Measurements from ENCODE around the gene CSDE1.
"Not testable (repeated sequence)": the region's sequence is repeated elsewhere in the genome, so short reads cannot be mapped to it uniquely, and the experiment has no call there.

Gene CSDE1

DNA sequence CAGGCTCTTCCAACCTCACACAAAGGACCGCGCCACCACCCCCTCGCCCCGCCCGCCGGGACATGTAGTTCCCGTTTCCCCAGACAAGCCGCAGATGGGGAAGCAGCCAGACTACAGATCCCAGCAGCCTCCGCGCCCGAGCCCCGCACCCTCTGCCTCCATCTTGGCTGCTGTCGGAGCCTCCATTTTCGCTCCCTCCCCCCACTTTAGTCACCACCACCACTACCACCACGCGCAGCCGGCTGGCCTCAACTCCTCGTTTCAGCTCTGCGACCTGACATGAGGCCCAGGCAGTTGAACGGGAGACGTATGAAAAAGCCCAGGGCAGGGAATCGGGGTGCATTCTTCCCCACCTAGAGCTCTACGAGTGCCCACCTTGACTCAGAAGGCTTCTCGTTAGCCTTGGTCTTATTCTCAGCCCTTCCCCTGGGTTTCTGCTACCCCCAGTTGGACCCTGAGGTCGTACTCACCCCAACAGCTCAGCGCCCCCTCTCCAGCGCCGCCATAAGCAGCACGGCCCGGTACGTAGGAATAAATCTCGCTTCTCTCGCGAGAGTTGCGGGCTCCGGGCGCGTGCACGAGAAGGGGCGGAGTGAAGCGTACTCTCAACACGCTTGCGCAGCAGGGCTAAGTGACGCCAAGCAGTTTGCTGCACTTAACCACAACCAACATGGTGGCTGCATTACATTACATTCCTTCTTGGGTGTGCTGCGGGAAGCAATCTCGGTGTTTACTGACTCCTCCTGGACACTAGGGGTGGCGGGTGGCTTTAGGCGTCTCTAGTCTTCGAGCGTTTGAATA, at the start of gene CSDE1:
TSS of gene CSDE1 (minus strand) at position 530 of the 801 bp plus-strand sequence. CDS start 18,094 bp downstream, outside the sequence.
- peak; percentile 97 for DNase-seq (ENCODE audit: low read depth, low spot score)
- peak within 1 kb of the TSS; percentile 95 for H3K27ac ChIP-seq

- DNase-seq (ENCODE audit: low read depth, low spot score); H3K27ac ChIP-seq: not testable (repeated sequence)
These were observed 46.7 kb upstream of the CSDE1 start for GRCh38 chr1:114804449-114804848.

- peak; percentile 98 for DNase-seq (ENCODE audit: low read depth, low spot score)
- H3K27ac ChIP-seq, result peak overlapping the region; percentile 93
These were observed 45.2 kb upstream of the CSDE1 start for GRCh38 chr1:114803001-114803400.

DNA sequence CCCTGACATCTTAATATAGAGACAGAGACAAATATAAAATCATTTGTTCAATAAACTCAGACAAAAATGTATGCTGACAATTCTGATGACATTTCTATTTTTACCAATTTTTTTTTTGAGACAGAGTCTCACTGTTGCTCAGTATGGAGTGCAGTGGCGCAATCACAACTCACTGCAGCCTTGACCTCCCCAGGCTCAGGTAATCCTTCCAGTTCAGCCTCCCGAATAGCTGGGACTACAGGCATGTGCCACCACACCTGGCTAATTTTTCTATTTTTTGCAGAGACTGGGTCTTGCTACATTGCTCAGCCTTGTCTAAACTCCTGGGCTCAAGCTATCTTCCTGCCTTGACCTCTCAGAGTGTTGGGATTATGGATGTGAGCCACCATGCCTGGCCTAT, 36.3 kb upstream of the CSDE1 start:
- H3K27ac ChIP-seq, result no peak overlapping the region
- no peak for DNase-seq (ENCODE audit: low read depth, low spot score)

GRCh38 chr1:114790581-114790980, 32.8 kb upstream of the CSDE1 start:
- H3K27ac ChIP-seq; DNase-seq (ENCODE audit: low read depth, low spot score): not testable (repeated sequence)

- not testable (repeated sequence) for DNase-seq (ENCODE audit: low read depth, low spot score); H3K27ac ChIP-seq
These were observed 28.7 kb upstream of the CSDE1 start for GRCh38 chr1:114786440-114786839.

GRCh38 chr1:114782476-114782875, 24.7 kb upstream of the CSDE1 start:
- H3K27ac ChIP-seq, result no peak overlapping the region
- no peak for DNase-seq (ENCODE audit: low read depth, low spot score)

- peak within 1 kb of the TSS; percentile 88 for H3K27ac ChIP-seq
- peak; percentile 70 for DNase-seq (ENCODE audit: low read depth, low spot score)
These were observed 22.8 kb upstream of the CSDE1 start, which contains the start of gene SIKE1 for GRCh38 chr1:114780344-114781226. TSS of gene SIKE1 (minus strand) at chr1:114780685. CDS start at chr1:114780607, 78 bp downstream.

GRCh38 chr1:114779722-114780121, 21.9 kb upstream of the CSDE1 start:
- DNase-seq (ENCODE audit: low read depth, low spot score), result no peak
- H3K27ac ChIP-seq, result peak overlapping the region; percentile 88

DNA sequence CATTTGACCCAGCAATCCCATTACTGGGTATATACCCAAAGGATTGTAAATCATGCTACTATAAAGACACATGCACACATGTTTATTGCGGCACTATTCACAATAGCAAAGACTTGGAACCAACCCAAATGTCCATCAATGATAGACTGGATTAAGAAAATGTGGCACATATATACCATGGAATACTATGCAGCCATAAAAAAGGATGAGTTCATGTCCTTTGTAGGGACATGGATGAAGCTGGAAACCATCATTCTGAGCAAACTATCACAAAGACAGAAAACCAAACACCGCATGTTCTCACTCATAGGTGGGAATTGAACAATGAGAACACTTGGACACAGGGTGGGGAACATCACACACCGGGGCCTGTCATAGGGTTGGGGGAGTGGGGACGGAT, 18.9 kb upstream of the CSDE1 start:
- not testable (repeated sequence) for DNase-seq (ENCODE audit: low read depth, low spot score); H3K27ac ChIP-seq

DNA sequence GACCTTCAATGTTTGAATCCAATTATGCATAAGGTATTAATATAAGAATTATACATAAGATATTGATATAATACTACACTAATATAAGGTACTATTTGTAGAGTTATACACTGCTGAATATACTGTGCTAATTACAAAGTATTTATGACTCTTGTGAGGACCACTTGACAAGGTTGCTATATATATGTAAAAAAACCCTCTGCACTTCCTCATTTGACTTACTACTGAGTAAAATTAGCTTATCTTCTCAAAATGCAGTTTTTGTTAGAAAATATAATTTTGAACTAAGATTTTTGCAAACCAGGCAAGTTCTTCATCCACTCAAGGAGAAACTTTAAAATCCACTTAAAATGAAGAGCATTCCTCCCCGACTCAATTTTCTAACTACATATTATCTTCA, 14.2 kb upstream of the CSDE1 start:
- no peak for DNase-seq (ENCODE audit: low read depth, low spot score)
- H3K27ac ChIP-seq, result no peak overlapping the region

DNA sequence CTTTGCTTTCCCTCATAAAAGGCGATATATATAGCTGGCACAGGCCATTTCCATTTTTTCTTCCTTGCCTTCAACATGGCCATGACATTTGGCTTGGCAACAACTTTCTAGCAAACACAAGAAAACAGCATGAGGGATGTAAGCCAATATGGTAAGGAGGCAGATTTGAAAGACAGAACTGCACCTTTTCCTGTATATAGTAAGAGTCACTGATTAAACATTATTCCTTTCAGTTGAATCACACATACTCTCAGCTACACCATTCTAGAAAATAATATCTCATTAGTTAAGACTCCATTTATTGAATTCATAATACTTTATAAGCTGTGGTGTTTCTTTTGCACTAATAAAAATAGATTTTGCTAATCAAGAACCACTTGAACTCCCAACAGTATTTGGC, 13.2 kb upstream of the CSDE1 start:
- no peak for DNase-seq (ENCODE audit: low read depth, low spot score)
- H3K27ac ChIP-seq, result peak overlapping the region; percentile 4

GRCh38 chr1:114764689-114765088, 6.9 kb upstream of the CSDE1 start:
- no peak for DNase-seq (ENCODE audit: low read depth, low spot score)
- H3K27ac ChIP-seq, result no peak overlapping the region

- peak overlapping the region; percentile 95 for H3K27ac ChIP-seq
- DNase-seq (ENCODE audit: low read depth, low spot score), result peak; percentile 56
These were observed 560 bp upstream of the CSDE1 start for GRCh38 chr1:114758256-114758832.

- no peak for DNase-seq (ENCODE audit: low read depth, low spot score)
- H3K27ac ChIP-seq, result peak overlapping the region; percentile 95
These were observed 782 bp downstream of the CSDE1 start for GRCh38 chr1:114756949-114757454.

DNA sequence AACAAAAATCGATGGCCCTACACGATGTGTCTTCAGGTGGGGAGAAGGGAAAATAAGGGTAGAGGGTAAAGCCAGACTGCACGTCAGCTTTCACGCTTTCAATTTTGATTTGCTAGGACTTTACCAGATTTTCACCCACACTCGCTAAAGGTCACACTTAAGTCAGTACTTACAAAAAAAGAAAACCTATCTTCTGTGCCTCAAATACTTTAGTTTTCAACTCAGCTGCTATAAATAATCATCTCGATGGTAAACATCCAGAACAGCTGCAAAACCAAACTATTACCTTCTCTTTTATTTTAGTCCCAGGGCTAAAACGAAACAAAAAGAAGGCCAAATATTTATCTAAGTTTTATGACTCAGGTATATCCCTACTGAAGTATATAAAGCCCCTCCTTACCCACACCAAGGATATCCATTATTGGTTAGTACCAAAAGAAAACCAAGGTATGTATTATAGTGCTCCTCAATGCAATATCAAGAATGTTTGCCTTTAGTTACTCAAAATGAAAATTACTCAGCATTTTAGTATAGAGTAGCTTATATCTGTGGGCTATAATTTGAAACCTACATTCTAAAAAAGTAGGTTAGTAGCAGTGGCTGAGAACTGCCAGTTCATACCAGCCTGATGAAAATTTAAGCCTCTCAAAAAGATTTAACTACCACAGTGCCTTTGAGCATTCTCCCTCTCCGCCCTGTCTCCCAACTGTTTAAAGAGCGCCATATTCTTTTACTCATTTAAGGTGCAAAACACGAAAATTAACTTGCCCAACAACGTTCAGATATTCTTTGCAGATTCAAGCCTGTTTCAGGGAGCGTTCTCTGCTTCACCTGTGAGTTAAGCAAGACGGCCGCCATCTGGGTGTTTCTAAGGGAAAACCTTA, 1.5 kb downstream of the CSDE1 start:
- DNase-seq (ENCODE audit: low read depth, low spot score), result no peak
- peak overlapping the region; percentile 95 for H3K27ac ChIP-seq

GRCh38 chr1:114755006-114755931, 2.5 kb downstream of the CSDE1 start:
- no peak for DNase-seq (ENCODE audit: low read depth, low spot score)

DNA sequence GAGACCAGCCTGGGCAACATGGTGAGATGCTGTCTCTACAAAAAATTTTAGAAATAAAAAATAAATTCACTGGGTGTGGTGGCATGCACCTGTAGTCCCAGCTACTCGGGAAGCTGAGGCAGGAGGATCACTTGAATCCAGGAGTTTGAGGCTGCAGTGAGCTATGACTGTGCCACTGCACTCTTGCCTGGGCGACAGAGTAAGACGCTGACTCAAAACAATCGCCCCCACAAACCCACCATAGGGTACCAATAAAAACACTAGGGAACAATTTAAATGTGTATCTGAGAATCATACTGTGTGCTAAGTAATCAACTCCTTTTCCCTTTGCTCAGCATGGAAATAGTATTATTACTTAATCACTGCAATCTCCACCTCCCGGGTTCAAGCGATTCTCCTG, 4.1 kb downstream of the CSDE1 start:
- DNase-seq (ENCODE audit: low read depth, low spot score); H3K27ac ChIP-seq: not testable (repeated sequence)

More at GRCh38 chr1:114755006-114755931, 2.5 kb downstream of the CSDE1 start:
- H3K27ac ChIP-seq, result no peak overlapping the region
